ENCODE data around the gene GAS6. TPM values are rescaled to one million over a fixed set of nuclear protein-coding genes. Genes with fewer than 3 reads are reported as not detected.

The GAS6 gene
- total RNA-seq, 1 experiment from 2014 or later = 49.4 TPM

DNA sequence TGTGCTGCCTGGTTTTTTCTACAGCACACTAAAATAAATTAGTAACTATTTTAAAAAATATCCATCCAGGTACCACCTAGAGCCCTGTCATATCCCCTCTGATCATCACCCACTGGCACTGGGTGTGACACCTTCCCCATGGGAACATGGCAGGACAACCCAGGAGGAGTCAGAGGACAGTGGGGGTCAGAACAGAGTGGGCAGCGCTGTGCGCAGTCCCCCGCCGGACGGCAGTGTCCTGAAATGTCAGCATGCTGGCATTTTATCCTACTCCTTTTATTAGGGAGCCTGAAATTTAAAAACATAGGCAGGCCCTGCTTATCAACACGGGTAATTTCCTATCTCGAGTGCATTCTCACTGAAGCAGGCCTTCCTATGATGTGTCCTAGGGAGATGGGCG lies 42.1 kb upstream of the GAS6 start:
- H3K4me1 ChIP-seq (ENCODE audit: control insufficient read depth in 1 of 2, insufficient read depth in 2 of 2, low read length in 2 of 2) = no peaks in the 10 kb centered on the region
- DNase-seq (ENCODE audit: low read depth, low spot score) (no peak), ATAC-seq (no peak)
- RAD21 ChIA-PET (ENCODE audit: low non-redundant PET in 1 of 2, low total read pairs in 2 of 2, uncharacterized antibody in 2 of 2, unreplicated experiment in 2 of 2) = no interaction called here
- intact Hi-C loops (cut with micrococcal nuclease) = no loop called here
- no peaks in the 10 kb centered on the region for H3K79me2 ChIP-seq (ENCODE audit: insufficient read depth, low read length)
- no peaks in the 10 kb centered on the region for H3K9me2 ChIP-seq (ENCODE audit: insufficient read depth)
- H3K9ac ChIP-seq (ENCODE audit: low read length) = no peak overlapping the region
- no peak overlapping the region for H3K27ac ChIP-seq (ENCODE audit: low read depth, low read length)
- BruUV-seq (replicated peaks) = no TSS peak
- no peaks in the 10 kb centered on the region for H3K9me3 ChIP-seq (ENCODE audit: control insufficient read depth in 1 of 2, insufficient read depth in 1 of 2, low read depth in 1 of 2, low read length in 2 of 2)
- H3K36me3 ChIP-seq (ENCODE audit: control insufficient read depth in 1 of 2, insufficient read depth in 2 of 2, low read length in 2 of 2) = no peaks in the 10 kb centered on the region
- POLR2A ChIA-PET = no interaction called here
- H4K20me1 ChIP-seq (ENCODE audit: insufficient read depth) = no peaks in the 10 kb centered on the region
- H2AFZ ChIP-seq (ENCODE audit: low read depth, low read length, poor library complexity, severe bottlenecking) = no peak overlapping the region
- TF ChIP-seq, protein P1, sequence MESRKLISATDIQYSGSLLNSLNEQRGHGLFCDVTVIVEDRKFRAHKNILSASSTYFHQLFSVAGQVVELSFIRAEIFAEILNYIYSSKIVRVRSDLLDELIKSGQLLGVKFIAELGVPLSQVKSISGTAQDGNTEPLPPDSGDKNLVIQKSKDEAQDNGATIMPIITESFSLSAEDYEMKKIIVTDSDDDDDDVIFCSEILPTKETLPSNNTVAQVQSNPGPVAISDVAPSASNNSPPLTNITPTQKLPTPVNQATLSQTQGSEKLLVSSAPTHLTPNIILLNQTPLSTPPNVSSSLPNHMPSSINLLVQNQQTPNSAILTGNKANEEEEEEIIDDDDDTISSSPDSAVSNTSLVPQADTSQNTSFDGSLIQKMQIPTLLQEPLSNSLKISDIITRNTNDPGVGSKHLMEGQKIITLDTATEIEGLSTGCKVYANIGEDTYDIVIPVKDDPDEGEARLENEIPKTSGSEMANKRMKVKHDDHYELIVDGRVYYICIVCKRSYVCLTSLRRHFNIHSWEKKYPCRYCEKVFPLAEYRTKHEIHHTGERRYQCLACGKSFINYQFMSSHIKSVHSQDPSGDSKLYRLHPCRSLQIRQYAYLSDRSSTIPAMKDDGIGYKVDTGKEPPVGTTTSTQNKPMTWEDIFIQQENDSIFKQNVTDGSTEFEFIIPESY (IDR thresholded peaks at IDR 0.05; ENCODE audit: extremely low read depth, insufficient replicate concordance, low read length) = no peak
- TF ChIP-seq CEBPB (IDR thresholded peaks at IDR 0.05; ENCODE audit: low read depth) (no peak), SP1 (IDR thresholded peaks at IDR 0.05; ENCODE audit: low read depth) (no peak), EZH2phosphoT487 (IDR thresholded peaks at IDR 0.05; ENCODE audit: borderline replicate concordance) (no peak), CBX3 (IDR thresholded peaks at IDR 0.05; ENCODE audit: low read depth) (no peak), POLR2A (IDR thresholded peaks at IDR 0.05; ENCODE audit: borderline replicate concordance, extremely low read depth, insufficient read depth, insufficient read length) (no peak), EGR1 (IDR thresholded peaks at IDR 0.05; ENCODE audit: low read depth) (no peak)
- no peak overlapping the region for H3K4me2 ChIP-seq (ENCODE audit: low read length)
- no peak overlapping the region for H3K4me3 ChIP-seq (replicated peaks in 1 of 2; ENCODE audit: low read depth in 1 of 2, low read length in 2 of 2)
- CTCF ChIA-PET = no interaction called here
- no peaks in the 10 kb centered on the region for H3K27me3 ChIP-seq (ENCODE audit: insufficient read depth, low read length)

DNA sequence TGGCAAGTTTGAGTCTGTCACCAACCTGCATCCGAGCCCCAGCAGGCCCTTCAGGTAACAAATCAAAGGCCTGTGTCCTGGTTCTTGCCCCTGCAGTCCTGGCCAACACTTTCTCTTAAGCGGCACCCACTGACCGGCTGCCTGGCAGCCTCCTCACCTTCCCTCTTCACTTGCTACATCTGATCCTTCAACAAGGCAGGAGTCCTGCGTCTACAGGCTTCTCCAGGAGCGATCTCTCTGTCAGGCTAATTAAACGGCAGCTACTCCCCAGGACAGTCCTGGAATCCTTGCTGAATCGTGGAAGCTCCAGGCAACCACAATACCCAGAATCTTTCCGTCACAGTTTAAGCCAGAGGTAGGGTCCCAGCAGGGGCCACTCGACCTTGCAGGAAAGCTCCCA lies 41.1 kb upstream of the GAS6 start:
- H3K9me2 ChIP-seq (ENCODE audit: insufficient read depth) = no peaks in the 10 kb centered on the region
- no peak for TF ChIP-seq YY1 (IDR thresholded peaks at IDR 0.05; ENCODE audit: extremely low read depth, insufficient replicate concordance, low read depth, low read length)
- no peak for TF ChIP-seq SP1 (IDR thresholded peaks at IDR 0.05; ENCODE audit: low read depth)
- TF ChIP-seq, protein P2, sequence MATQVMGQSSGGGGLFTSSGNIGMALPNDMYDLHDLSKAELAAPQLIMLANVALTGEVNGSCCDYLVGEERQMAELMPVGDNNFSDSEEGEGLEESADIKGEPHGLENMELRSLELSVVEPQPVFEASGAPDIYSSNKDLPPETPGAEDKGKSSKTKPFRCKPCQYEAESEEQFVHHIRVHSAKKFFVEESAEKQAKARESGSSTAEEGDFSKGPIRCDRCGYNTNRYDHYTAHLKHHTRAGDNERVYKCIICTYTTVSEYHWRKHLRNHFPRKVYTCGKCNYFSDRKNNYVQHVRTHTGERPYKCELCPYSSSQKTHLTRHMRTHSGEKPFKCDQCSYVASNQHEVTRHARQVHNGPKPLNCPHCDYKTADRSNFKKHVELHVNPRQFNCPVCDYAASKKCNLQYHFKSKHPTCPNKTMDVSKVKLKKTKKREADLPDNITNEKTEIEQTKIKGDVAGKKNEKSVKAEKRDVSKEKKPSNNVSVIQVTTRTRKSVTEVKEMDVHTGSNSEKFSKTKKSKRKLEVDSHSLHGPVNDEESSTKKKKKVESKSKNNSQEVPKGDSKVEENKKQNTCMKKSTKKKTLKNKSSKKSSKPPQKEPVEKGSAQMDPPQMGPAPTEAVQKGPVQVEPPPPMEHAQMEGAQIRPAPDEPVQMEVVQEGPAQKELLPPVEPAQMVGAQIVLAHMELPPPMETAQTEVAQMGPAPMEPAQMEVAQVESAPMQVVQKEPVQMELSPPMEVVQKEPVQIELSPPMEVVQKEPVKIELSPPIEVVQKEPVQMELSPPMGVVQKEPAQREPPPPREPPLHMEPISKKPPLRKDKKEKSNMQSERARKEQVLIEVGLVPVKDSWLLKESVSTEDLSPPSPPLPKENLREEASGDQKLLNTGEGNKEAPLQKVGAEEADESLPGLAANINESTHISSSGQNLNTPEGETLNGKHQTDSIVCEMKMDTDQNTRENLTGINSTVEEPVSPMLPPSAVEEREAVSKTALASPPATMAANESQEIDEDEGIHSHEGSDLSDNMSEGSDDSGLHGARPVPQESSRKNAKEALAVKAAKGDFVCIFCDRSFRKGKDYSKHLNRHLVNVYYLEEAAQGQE (IDR thresholded peaks at IDR 0.05; ENCODE audit: low read depth) = no peak
- no peak for TF ChIP-seq ELF1 (IDR thresholded peaks at IDR 0.05; ENCODE audit: borderline replicate concordance, low read depth)
- TF ChIP-seq EZH2 (IDR thresholded peaks at IDR 0.05) = no peak
- TF ChIP-seq ZFX (IDR thresholded peaks at IDR 0.05) = no peak
- no peak for TF ChIP-seq SRF (IDR thresholded peaks at IDR 0.05; ENCODE audit: low read depth)
- TF ChIP-seq CBX3 (IDR thresholded peaks at IDR 0.05; ENCODE audit: low read depth) = no peak
- no peak for TF ChIP-seq POLR2A (IDR thresholded peaks at IDR 0.05; ENCODE audit: borderline replicate concordance, extremely low read depth, insufficient read depth, insufficient read length)
- TF ChIP-seq FOSL1 (IDR thresholded peaks at IDR 0.05; ENCODE audit: low read depth) = no peak
- TF ChIP-seq, protein P3, sequence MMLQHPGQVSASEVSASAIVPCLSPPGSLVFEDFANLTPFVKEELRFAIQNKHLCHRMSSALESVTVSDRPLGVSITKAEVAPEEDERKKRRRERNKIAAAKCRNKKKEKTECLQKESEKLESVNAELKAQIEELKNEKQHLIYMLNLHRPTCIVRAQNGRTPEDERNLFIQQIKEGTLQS (IDR thresholded peaks at IDR 0.05) = no peak
- no peak for TF ChIP-seq RAD21 (IDR thresholded peaks at IDR 0.05; ENCODE audit: low read depth)
- TF ChIP-seq EGR1 (IDR thresholded peaks at IDR 0.05; ENCODE audit: low read depth) = no peak
- no peak for TF ChIP-seq CEBPB (IDR thresholded peaks at IDR 0.05; ENCODE audit: low read depth)
- BruUV-seq (replicated peaks) = no TSS peak
- no peaks in the 10 kb centered on the region for H4K20me1 ChIP-seq (ENCODE audit: insufficient read depth)
- CTCF ChIA-PET = no interaction called here
- no peak overlapping the region for H3K4me2 ChIP-seq (ENCODE audit: low read length)
- no peaks in the 10 kb centered on the region for H3K27me3 ChIP-seq (ENCODE audit: insufficient read depth, low read length)
- intact Hi-C loops (cut with micrococcal nuclease) = no loop called here
- H3K36me3 ChIP-seq (ENCODE audit: control insufficient read depth in 1 of 2, insufficient read depth in 2 of 2, low read length in 2 of 2) = no peaks in the 10 kb centered on the region
- no peak overlapping the region for H3K9ac ChIP-seq (ENCODE audit: low read length)
- POLR2A ChIA-PET = no interaction called here
- DNase-seq (ENCODE audit: low read depth, low spot score) (no peak), ATAC-seq (no peak)
- RAD21 ChIA-PET (ENCODE audit: low non-redundant PET in 1 of 2, low total read pairs in 2 of 2, uncharacterized antibody in 2 of 2, unreplicated experiment in 2 of 2) = no interaction called here
- no peak overlapping the region for H3K27ac ChIP-seq (ENCODE audit: low read depth, low read length)
- no peaks in the 10 kb centered on the region for H3K9me3 ChIP-seq (ENCODE audit: control insufficient read depth in 1 of 2, insufficient read depth in 1 of 2, low read depth in 1 of 2, low read length in 2 of 2)
- H2AFZ ChIP-seq (ENCODE audit: low read depth, low read length, poor library complexity, severe bottlenecking) = no peak overlapping the region
- no peaks in the 10 kb centered on the region for H3K79me2 ChIP-seq (ENCODE audit: insufficient read depth, low read length)
- H3K4me3 ChIP-seq (replicated peaks in 1 of 2; ENCODE audit: low read depth in 1 of 2, low read length in 2 of 2) = no peak overlapping the region
- no peaks in the 10 kb centered on the region for H3K4me1 ChIP-seq (ENCODE audit: control insufficient read depth in 1 of 2, insufficient read depth in 2 of 2, low read length in 2 of 2)

Data from HCT116 (cell line).